Skeletal muscle satellite cell (primary cell): ENCODE measurements around the gene PROM2.

Experiments
- H3K27me3 ChIP-seq: 2 replicates; pipeline ENCODE4 v1.7.0; 2013; ENCODE audit warnings: low read length; ENCODE audit not compliant: control insufficient read depth, insufficient read depth
- H3K36me3 ChIP-seq: 2 replicates; pipeline ENCODE4 v1.7.0; 2013; ENCODE audit warnings: mild to moderate bottlenecking, control low read depth, low read length; ENCODE audit not compliant: insufficient read depth
- H3K4me1 ChIP-seq: 2 replicates; pipeline ENCODE4 v1.7.0; 2013; ENCODE audit warnings: low read length; ENCODE audit not compliant: control insufficient read depth, insufficient read depth
- H3K4me2 ChIP-seq: 2 replicates; pipeline ENCODE4 v1.7.0; 2013; ENCODE audit warnings: mild to moderate bottlenecking, low read length
- H3K4me3 ChIP-seq: 2 replicates; pipeline ENCODE4 v1.7.0; 2013; ENCODE audit warnings: low read length
- H3K9ac ChIP-seq: 2 replicates; pipeline ENCODE4 v1.7.0; 2013; ENCODE audit warnings: mild to moderate bottlenecking, low read depth, low read length, moderate library complexity
- H3K9me3 ChIP-seq: replicated peaks from 2 replicates; pipeline ENCODE4 v1.7.0; 2013; ENCODE audit warnings: mild to moderate bottlenecking, control low read depth, low read length

The PROM2 gene

DNA sequence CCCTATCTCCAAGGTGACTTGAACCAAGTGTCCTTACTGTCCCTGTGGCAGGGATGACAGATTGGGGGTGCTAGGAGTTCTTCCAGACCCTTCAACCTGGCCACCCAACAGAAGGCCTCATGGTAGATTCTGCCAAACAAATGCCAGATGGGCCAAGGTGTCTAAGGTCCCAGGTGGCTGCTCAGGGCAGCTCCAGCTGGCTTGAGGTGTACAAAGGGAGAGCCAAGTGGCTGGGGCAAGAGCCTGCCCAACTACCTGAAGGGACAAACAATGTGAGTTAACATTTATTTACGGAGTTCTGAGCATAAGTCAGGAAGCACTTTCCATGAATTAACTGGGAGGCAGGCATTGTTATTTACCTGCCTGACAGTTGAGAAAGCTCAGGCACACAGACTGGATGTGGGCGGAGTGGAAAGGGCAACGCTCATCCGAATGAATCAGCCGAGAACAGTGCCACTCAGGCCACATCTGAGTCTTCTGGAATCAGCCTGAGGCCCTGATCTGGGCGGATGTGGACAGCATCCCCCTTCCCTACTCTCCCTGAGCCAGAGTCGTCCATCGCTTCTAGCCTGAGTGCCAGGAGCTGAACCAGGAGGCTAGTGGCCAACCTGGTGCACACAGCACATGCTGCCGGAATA, 18.5 kb downstream of the PROM2 start:
- H3K9me3 ChIP-seq, result peaks cover 7% of the 10 kb centered on the region
- H3K4me1 ChIP-seq, result no peaks in the 10 kb centered on the region
- no peak overlapping the region for H3K9ac ChIP-seq
- H3K27me3 ChIP-seq, result peaks cover 22% of the 10 kb centered on the region
- no peak overlapping the region for H3K4me2 ChIP-seq
- H3K36me3 ChIP-seq, result no peaks in the 10 kb centered on the region
- H3K4me3 ChIP-seq, result no peak overlapping the region

DNA sequence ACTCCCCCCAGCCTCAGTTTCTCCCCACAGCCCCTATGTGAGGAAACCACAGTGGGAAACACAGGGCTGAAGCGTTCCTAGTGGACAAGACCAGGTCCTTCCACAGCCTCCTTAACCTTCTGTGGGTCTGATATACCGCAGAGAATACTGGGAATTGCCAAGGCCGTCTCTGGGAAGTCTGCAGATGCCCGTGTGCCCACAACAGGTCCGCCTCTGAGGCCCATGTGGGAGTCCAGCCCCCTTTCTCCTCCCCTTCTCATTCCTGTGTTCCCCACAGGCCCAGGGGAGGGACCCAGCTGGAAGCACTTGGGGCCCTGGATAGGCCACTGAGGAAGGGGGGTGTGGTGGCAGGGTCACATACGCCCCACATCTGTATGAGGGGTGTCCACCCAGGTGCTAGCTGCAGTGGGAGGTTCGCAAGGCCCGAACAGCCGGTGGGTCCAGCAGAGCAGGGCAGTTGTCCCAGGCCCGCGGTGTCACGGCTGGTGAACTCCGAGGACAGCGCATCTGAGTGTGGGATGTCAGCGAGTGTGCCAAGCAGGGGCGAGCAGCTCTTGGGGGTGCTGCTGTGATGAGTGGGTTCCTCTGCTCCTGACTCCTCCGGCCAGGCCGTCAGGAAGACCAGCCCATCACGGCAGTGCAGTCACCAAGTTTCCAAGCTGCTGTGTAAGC, 20.5 kb downstream of the PROM2 start:
- Histone ChIP-seq H3K4me1 (no peaks in the 10 kb centered on the region), H3K4me2 (no peak overlapping the region), H3K27me3 (peaks cover 42% of the 10 kb centered on the region), H3K9ac (no peak overlapping the region), H3K9me3 (peaks cover 7% of the 10 kb centered on the region), H3K36me3 (no peaks in the 10 kb centered on the region), H3K4me3 (no peak overlapping the region)

GRCh38 chr2:95295376-95295775, 21.1 kb downstream of the PROM2 start:
- Histone ChIP-seq H3K36me3 (no peaks in the 10 kb centered on the region), H3K27me3 (peaks cover 48% of the 10 kb centered on the region), H3K4me1 (no peaks in the 10 kb centered on the region)

GRCh38 chr2:95296011-95296410, 21.8 kb downstream of the PROM2 start:
- H3K36me3 ChIP-seq, result no peaks in the 10 kb centered on the region
- H3K4me1 ChIP-seq, result no peaks in the 10 kb centered on the region
- no peak overlapping the region for H3K4me2 ChIP-seq
- H3K27me3 ChIP-seq, result peaks cover 55% of the 10 kb centered on the region
- no peak overlapping the region for H3K4me3 ChIP-seq
- peaks cover 6% of the 10 kb centered on the region for H3K9me3 ChIP-seq
- no peak overlapping the region for H3K9ac ChIP-seq

More at GRCh38 chr2:95295376-95295775, 21.1 kb downstream of the PROM2 start:
- Histone ChIP-seq H3K4me3 (no peak overlapping the region), H3K9me3 (peaks cover 7% of the 10 kb centered on the region), H3K9ac (no peak overlapping the region), H3K4me2 (no peak overlapping the region)

GRCh38 chr2:95296880-95297487, 22.7 kb downstream of the PROM2 start, which contains the start of gene KCNIP3:
KCNIP3 (plus strand) TSS chr2:95297347; CDS start chr2:95297439, 92 bp downstream.
- Histone ChIP-seq H3K4me2 (no peak within 1 kb of the TSS), H3K36me3 (no peaks in the 10 kb centered on the region), H3K9ac (no peak within 1 kb of the TSS), H3K4me1 (no peaks in the 10 kb centered on the region), H3K9me3 (no peaks in the 10 kb centered on the region), H3K4me3 (no peak within 1 kb of the TSS), H3K27me3 (peaks cover 64% of the 10 kb centered on the region)

DNA sequence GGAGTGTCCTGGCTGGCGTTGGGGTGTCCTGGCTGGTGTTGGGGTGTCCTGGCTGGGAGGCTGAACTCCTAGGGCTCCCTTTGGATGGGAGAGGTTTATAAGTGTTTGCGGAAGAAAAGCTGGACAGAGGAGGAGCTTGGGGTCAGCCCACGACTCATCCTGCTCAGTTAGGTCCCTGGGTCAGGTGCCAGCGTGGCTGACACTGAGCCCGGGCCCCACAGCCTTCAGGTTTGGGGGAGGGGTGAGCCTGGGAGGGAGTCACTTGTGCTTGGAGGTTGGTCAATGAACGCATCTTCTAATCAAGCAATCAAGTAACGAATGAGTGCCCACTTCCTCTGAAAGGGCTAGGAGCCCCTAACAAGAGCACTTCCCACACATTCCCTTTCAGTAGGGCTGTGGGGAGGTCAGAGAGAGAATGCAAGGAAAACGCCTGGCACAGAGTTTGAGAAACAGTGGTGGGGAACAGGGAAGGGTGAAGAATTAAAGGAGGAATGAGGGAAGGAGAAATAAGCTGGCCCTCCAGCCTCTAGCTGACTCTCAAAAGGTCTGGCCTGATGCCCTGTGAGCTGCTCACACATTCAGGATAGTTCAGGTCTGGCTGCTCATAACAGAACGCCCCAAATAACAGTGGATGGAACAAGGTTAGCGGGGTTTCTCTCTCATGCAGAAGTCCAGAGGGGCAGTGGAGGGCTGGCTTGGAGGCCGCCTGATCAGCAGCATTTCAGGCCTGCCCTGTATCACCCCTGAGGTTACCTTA, 23.6 kb downstream of the PROM2 start:
- peaks cover 71% of the 10 kb centered on the region for H3K27me3 ChIP-seq
- no peak overlapping the region for H3K4me3 ChIP-seq
- no peak overlapping the region for H3K9ac ChIP-seq
- no peaks in the 10 kb centered on the region for H3K9me3 ChIP-seq
- no peak overlapping the region for H3K4me2 ChIP-seq
- no peaks in the 10 kb centered on the region for H3K4me1 ChIP-seq
- H3K36me3 ChIP-seq, result no peaks in the 10 kb centered on the region

DNA sequence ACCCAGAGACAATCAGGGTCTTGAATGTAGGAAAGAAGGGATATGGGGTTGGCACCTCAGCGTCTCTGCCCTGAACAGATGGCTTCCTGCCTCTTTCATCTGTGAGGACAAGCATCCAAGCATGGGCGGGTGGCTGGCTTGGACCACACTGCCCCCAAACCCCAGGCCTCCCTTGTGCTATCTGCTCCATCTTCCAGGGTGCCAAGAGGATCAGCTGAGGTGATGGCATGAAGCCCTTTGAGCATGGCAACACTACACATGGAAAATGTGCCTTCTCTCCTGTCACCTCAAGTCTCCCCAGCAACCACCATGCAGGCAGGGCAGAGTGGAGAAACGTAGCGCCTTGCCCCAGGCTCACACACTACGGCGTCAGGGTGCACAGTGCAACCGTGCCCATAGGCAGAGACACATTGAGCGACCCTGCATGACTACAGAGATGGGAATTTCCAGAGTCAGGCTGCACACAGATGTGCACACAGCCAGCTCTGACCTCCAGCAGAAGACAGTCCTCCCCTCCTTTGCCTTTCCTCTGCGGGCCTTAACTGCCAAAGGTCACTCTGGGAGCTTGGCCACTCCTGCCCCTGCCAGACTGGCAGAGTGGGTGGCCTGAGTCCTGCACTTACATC, 24.4 kb downstream of the PROM2 start:
- Histone ChIP-seq H3K27me3 (peaks cover 77% of the 10 kb centered on the region), H3K9me3 (no peaks in the 10 kb centered on the region), H3K9ac (no peak overlapping the region), H3K36me3 (no peaks in the 10 kb centered on the region), H3K4me1 (no peaks in the 10 kb centered on the region), H3K4me3 (no peak overlapping the region), H3K4me2 (no peak overlapping the region)

GRCh38 chr2:95299961-95300360, 25.7 kb downstream of the PROM2 start:
- H3K4me1 ChIP-seq, result no peaks in the 10 kb centered on the region
- H3K27me3 ChIP-seq, result peaks cover 87% of the 10 kb centered on the region
- H3K36me3 ChIP-seq, result no peaks in the 10 kb centered on the region

GRCh38 chr2:95300450-95300849, 26.2 kb downstream of the PROM2 start:
- H3K9ac ChIP-seq, result no peak overlapping the region
- peaks cover 92% of the 10 kb centered on the region for H3K27me3 ChIP-seq
- H3K4me3 ChIP-seq, result no peak overlapping the region
- no peaks in the 10 kb centered on the region for H3K9me3 ChIP-seq
- H3K36me3 ChIP-seq, result no peaks in the 10 kb centered on the region
- H3K4me1 ChIP-seq, result no peaks in the 10 kb centered on the region
- no peak overlapping the region for H3K4me2 ChIP-seq

More at GRCh38 chr2:95299961-95300360, 25.7 kb downstream of the PROM2 start:
- H3K9ac ChIP-seq, result no peak overlapping the region
- no peak overlapping the region for H3K4me3 ChIP-seq
- H3K4me2 ChIP-seq, result no peak overlapping the region
- no peaks in the 10 kb centered on the region for H3K9me3 ChIP-seq

DNA sequence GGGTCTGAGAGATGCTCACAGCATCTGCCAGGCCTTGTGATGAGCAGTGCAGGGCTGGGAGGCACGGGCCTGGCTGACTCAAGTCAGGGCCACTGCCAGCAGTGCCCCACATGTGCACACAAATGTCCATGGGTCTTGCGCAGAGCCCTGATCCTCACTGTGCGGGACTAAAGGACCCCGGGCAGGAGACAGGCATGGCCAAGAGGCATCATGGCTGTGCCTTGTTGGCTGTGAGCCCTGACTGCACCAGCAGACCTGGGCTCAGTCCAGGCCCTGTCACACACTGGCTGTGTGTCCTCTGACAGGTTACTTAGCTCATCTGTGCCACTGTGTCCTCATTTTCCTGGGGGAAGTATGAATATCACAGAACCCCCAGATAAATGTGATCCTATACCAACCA, 26.9 kb downstream of the PROM2 start:
- no peak overlapping the region for H3K9ac ChIP-seq
- no peaks in the 10 kb centered on the region for H3K9me3 ChIP-seq
- H3K4me1 ChIP-seq, result no peaks in the 10 kb centered on the region
- no peak overlapping the region for H3K4me2 ChIP-seq
- H3K27me3 ChIP-seq, result peaks cover 94% of the 10 kb centered on the region
- H3K4me3 ChIP-seq, result no peak overlapping the region
- no peaks in the 10 kb centered on the region for H3K36me3 ChIP-seq
